IPS-20b (cell line): ENCODE results near the gene SLC9A1.

Source experiments
- H3K27ac ChIP-seq: one replicate; pipeline ENCODE4 v1.5.1; 2013; ENCODE audit warnings: low read length
- H3K27me3 ChIP-seq: 2 replicates; pipeline ENCODE4 v1.6.1; 2013; ENCODE audit warnings: mild to moderate bottlenecking, low read length, inconsistent platforms; ENCODE audit not compliant: insufficient read depth
- H3K36me3 ChIP-seq: 2 replicates; pipeline ENCODE4 v1.6.1; 2013; ENCODE audit warnings: low read depth, mild to moderate bottlenecking, inconsistent platforms, low read length, moderate library complexity; ENCODE audit not compliant: insufficient read depth
- H3K4me1 ChIP-seq: 2 replicates; pipeline ENCODE4 v1.6.1; 2013; ENCODE audit warnings: mild to moderate bottlenecking, control low read depth, inconsistent platforms, low read length, moderate library complexity; ENCODE audit not compliant: insufficient read depth
- H3K4me3 ChIP-seq: 2 replicates; pipeline ENCODE4 v1.5.1; 2013; ENCODE audit warnings: mild to moderate bottlenecking, low read length, inconsistent platforms
- H3K9ac ChIP-seq: 2 replicates; pipeline ENCODE4 v1.6.1; 2013; ENCODE audit warnings: low read depth, mild to moderate bottlenecking, inconsistent platforms, low read length, moderate library complexity
- H3K9me3 ChIP-seq: 2 replicates; pipeline ENCODE4 v1.6.1; 2013; ENCODE audit warnings: mild to moderate bottlenecking, low read depth, low read length, inconsistent platforms; ENCODE audit not compliant: insufficient read depth

SLC9A1 gene

GRCh38 chr1:27149762-27150113 lies 5.2 kb downstream of the SLC9A1 start:
- H3K36me3 ChIP-seq, result no peaks in the 10 kb centered on the region
- H3K27me3 ChIP-seq, result no peaks in the 10 kb centered on the region
- no peak overlapping the region for H3K27ac ChIP-seq
- no peak overlapping the region for H3K9ac ChIP-seq
- H3K4me1 ChIP-seq, result peaks cover 23% of the 10 kb centered on the region
- H3K4me3 ChIP-seq, result no peak overlapping the region
- no peaks in the 10 kb centered on the region for H3K9me3 ChIP-seq

GRCh38 chr1:27149084-27149761 lies 5.7 kb downstream of the SLC9A1 start:
- Histone ChIP-seq H3K27ac (no peak overlapping the region), H3K4me1 (peaks cover 20% of the 10 kb centered on the region), H3K9ac (no peak overlapping the region), H3K4me3 (no peak overlapping the region), H3K27me3 (no peaks in the 10 kb centered on the region), H3K36me3 (no peaks in the 10 kb centered on the region), H3K9me3 (no peaks in the 10 kb centered on the region)

GRCh38 chr1:27148591-27148990 lies 6.3 kb downstream of the SLC9A1 start:
- H3K9ac ChIP-seq, result no peak overlapping the region
- no peak overlapping the region for H3K4me3 ChIP-seq
- H3K27me3 ChIP-seq, result no peaks in the 10 kb centered on the region
- no peaks in the 10 kb centered on the region for H3K9me3 ChIP-seq
- H3K36me3 ChIP-seq, result no peaks in the 10 kb centered on the region
- peaks cover 18% of the 10 kb centered on the region for H3K4me1 ChIP-seq
- no peak overlapping the region for H3K27ac ChIP-seq

- no peaks in the 10 kb centered on the region for H3K9me3 ChIP-seq
- peaks cover 12% of the 10 kb centered on the region for H3K4me1 ChIP-seq
- H3K9ac ChIP-seq, result no peak overlapping the region
- no peaks in the 10 kb centered on the region for H3K27me3 ChIP-seq
- no peaks in the 10 kb centered on the region for H3K36me3 ChIP-seq
- H3K4me3 ChIP-seq, result no peak overlapping the region
- H3K27ac ChIP-seq, result no peak overlapping the region
These were observed 6.9 kb downstream of the SLC9A1 start for GRCh38 chr1:27147842-27148518.

GRCh38 chr1:27145934-27146354 lies 9.0 kb downstream of the SLC9A1 start:
- Histone ChIP-seq H3K27ac (peak overlapping the region; percentile 21), H3K36me3 (no peaks in the 10 kb centered on the region), H3K4me3 (no peak overlapping the region), H3K9ac (peak overlapping the region; percentile 33; the same call in 1 of the 2 replicates), H3K27me3 (no peaks in the 10 kb centered on the region), H3K4me1 (peaks cover 25% of the 10 kb centered on the region), H3K9me3 (no peaks in the 10 kb centered on the region)

GRCh38 chr1:27144920-27145661 lies 9.8 kb downstream of the SLC9A1 start:
- Histone ChIP-seq H3K9ac (peak overlapping the region; percentile 33; the same call in 1 of the 2 replicates), H3K36me3 (no peaks in the 10 kb centered on the region), H3K27me3 (no peaks in the 10 kb centered on the region), H3K9me3 (no peaks in the 10 kb centered on the region), H3K4me3 (no peak overlapping the region), H3K27ac (peak overlapping the region; percentile 21), H3K4me1 (peaks cover 25% of the 10 kb centered on the region)

- Histone ChIP-seq H3K4me1 (peaks cover 25% of the 10 kb centered on the region), H3K9ac (no peak overlapping the region), H3K4me3 (no peak overlapping the region), H3K9me3 (no peaks in the 10 kb centered on the region), H3K27me3 (no peaks in the 10 kb centered on the region), H3K27ac (no peak overlapping the region), H3K36me3 (no peaks in the 10 kb centered on the region)
These were observed 10.7 kb downstream of the SLC9A1 start for GRCh38 chr1:27144049-27144748.

- H3K4me1 ChIP-seq, result peaks cover 25% of the 10 kb centered on the region
- no peaks in the 10 kb centered on the region for H3K9me3 ChIP-seq
- no peak overlapping the region for H3K27ac ChIP-seq
- H3K27me3 ChIP-seq, result no peaks in the 10 kb centered on the region
- no peaks in the 10 kb centered on the region for H3K36me3 ChIP-seq
- no peak overlapping the region for H3K9ac ChIP-seq
- no peak overlapping the region for H3K4me3 ChIP-seq
These were observed 11.5 kb downstream of the SLC9A1 start for GRCh38 chr1:27143401-27143800.

- Histone ChIP-seq H3K27ac (no peak overlapping the region), H3K36me3 (no peaks in the 10 kb centered on the region), H3K4me3 (no peak overlapping the region), H3K4me1 (peaks cover 27% of the 10 kb centered on the region), H3K9me3 (no peaks in the 10 kb centered on the region), H3K27me3 (no peaks in the 10 kb centered on the region), H3K9ac (no peak overlapping the region)
These were observed 12.5 kb downstream of the SLC9A1 start for GRCh38 chr1:27142464-27142863.

GRCh38 chr1:27141266-27142003 lies 13.5 kb downstream of the SLC9A1 start:
- Histone ChIP-seq H3K9me3 (no peaks in the 10 kb centered on the region), H3K4me3 (no peak overlapping the region), H3K9ac (no peak overlapping the region), H3K27me3 (no peaks in the 10 kb centered on the region), H3K36me3 (no peaks in the 10 kb centered on the region), H3K4me1 (peaks cover 34% of the 10 kb centered on the region), H3K27ac (no peak overlapping the region)

- Histone ChIP-seq H3K4me3 (no peak overlapping the region), H3K4me1 (peaks cover 26% of the 10 kb centered on the region), H3K36me3 (no peaks in the 10 kb centered on the region), H3K27ac (no peak overlapping the region), H3K27me3 (no peaks in the 10 kb centered on the region), H3K9ac (no peak overlapping the region), H3K9me3 (no peaks in the 10 kb centered on the region)
These were observed 14.9 kb downstream of the SLC9A1 start for GRCh38 chr1:27139980-27140379.
